ENCODE data around the gene CHSY1. TPM values are rescaled to one million over a fixed set of nuclear protein-coding genes. Genes with fewer than 3 reads are reported as not detected.

The CHSY1 gene
- total and polyA plus RNA-seq, 10 donors: 6.8 to 99.5 (median 52.8) TPM

DNA sequence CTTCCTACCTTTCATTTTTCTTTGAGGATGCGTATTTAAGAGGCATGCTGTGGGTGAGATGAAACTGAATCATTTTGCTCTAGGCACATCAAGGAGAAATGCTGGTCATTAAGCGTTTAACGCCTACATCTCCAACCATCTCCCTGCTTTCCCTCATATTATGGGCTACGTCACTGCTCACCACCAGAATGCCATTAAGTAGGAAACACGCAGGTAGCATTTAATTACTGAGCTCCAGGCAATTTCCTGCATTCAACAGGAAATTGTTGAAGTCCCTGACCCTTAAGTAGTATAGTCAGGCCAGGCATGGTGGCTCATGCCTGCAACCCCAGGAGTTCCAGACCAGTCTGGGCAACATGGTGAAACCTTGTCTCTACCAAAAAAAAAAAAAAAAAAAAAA is 66.1 kb downstream of the CHSY1 start:
- Histone ChIP-seq H3K4me1 (peaks cover 7 to 100% (median 77%) of the 10 kb centered on the region in 6 donors), H3K9me3 (no peaks in the 10 kb centered on the region), H3K27me3 (replicated peaks in 1 of 7) (no peaks in the 10 kb centered on the region), H3K36me3 (peaks cover 0 to 21% (median 0%) of the 10 kb centered on the region in 6 donors), H3K4me3 (no peak overlapping the region), H3K27ac (peak overlapping the region in 3 of 8 donors; percentile 35 to 81 (median 78))
- DNase-seq: no peak
- TF ChIP-seq POLR2A (IDR thresholded peaks at IDR 0.05) (no peak), POLR2AphosphoS5 (IDR thresholded peaks at IDR 0.05) (no peak)
- TF ChIP-seq, protein P1, sequence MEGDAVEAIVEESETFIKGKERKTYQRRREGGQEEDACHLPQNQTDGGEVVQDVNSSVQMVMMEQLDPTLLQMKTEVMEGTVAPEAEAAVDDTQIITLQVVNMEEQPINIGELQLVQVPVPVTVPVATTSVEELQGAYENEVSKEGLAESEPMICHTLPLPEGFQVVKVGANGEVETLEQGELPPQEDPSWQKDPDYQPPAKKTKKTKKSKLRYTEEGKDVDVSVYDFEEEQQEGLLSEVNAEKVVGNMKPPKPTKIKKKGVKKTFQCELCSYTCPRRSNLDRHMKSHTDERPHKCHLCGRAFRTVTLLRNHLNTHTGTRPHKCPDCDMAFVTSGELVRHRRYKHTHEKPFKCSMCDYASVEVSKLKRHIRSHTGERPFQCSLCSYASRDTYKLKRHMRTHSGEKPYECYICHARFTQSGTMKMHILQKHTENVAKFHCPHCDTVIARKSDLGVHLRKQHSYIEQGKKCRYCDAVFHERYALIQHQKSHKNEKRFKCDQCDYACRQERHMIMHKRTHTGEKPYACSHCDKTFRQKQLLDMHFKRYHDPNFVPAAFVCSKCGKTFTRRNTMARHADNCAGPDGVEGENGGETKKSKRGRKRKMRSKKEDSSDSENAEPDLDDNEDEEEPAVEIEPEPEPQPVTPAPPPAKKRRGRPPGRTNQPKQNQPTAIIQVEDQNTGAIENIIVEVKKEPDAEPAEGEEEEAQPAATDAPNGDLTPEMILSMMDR (IDR thresholded peaks at IDR 0.05 in 8 of 11, conservative IDR thresholded peaks at IDR 0.05 in 3 of 11): no peak
- 81 to 88% (median 83%) methylated on average over 5 of the region's 5 CpGs for WGBS, 5 donors
- intact Hi-C loops (cut with DNase I; ENCODE audit: low total_unique reads): loop anchor here (10.0 kb wide), 1 partner anchor 49 kb away; no protein-coding TSS in a partner anchor

DNA sequence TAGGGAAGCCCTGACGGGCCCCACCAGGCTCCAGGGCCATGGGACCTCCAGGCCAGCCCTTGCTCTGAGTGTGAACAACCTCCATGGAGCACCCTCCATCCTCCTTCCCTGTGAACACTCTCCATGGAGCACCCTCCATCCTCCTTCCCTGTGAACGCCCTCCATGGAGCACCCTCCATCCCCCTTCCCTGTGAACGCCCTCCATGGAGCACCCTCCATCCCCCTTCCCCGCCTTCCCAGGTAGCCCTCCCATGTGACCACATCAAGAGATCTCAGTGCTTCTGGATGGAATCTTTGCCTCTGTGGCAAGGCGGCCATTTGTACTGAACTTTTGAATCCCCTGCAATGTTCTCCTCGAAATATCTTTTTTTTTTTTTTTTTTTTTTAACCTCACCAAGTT is 66.5 kb downstream of the CHSY1 start:
- Histone ChIP-seq H3K4me3 (no peak overlapping the region), H3K9me3 (no peaks in the 10 kb centered on the region), H3K4me1 (peaks cover 7 to 100% (median 77%) of the 10 kb centered on the region in 6 donors), H3K27me3 (replicated peaks in 1 of 7) (no peaks in the 10 kb centered on the region), H3K27ac (peak overlapping the region in 3 of 8 donors; percentile 55 to 84 (median 69)), H3K36me3 (peaks cover 0 to 26% (median 0%) of the 10 kb centered on the region in 6 donors)
- WGBS, 5 donors: 84 to 92% (median 91%) methylated on average over 6 of the region's 6 CpGs
- intact Hi-C loops (cut with DNase I; ENCODE audit: low total_unique reads): loop anchor here (10.0 kb wide), 1 partner anchor 49 kb away; no protein-coding TSS in a partner anchor
- DNase-seq: no peak
- TF ChIP-seq, protein P1 (IDR thresholded peaks at IDR 0.05 in 8 of 11, conservative IDR thresholded peaks at IDR 0.05 in 3 of 11): no peak
- no peak for TF ChIP-seq POLR2AphosphoS5 (IDR thresholded peaks at IDR 0.05)
- TF ChIP-seq POLR2A (IDR thresholded peaks at IDR 0.05): no peak

DNA sequence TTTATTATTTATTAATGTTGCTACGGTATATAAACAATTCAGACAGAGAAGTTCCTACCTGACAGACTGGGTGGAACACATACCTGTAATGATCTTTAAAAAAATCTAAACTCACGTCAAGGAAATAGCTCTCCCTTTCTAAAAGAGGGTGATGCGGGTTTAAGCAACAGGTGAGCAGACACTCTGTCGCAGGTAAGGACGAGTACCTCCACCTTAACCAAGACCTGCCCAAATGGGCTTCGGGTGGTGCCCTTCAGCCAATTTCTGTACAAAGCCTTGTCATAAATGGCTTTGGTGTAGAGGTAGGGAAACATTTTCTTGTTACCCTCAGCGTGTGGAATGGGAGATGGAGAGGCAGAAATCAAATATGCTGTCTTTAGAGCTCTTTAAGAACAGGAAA is 67.0 kb downstream of the CHSY1 start:
- peaks cover 7 to 100% (median 77%) of the 10 kb centered on the region in 6 donors for H3K4me1 ChIP-seq

DNA sequence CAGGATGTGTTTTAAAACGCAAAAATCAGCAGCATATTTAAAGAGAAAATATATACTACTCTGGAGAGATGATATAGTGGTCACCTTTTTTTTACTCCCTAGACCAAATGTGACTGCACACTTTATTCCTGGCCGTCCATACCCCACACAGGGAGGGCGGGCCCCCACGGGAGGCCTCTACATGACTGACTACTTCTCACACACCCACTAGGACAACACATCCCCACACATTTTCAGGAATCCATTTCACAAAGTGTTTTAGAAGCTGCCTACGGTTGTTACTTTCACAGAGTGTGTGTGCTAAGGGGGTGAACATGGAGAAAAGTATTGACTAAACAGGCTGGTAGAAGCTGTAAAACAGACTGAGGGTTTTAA is 67.9 kb downstream of the CHSY1 start:
- H3K4me1 ChIP-seq: peaks cover 7 to 100% (median 75%) of the 10 kb centered on the region in 6 donors
- TF ChIP-seq, protein P1 (IDR thresholded peaks at IDR 0.05 in 8 of 11, conservative IDR thresholded peaks at IDR 0.05 in 3 of 11): no peak
- no peak for TF ChIP-seq POLR2A (IDR thresholded peaks at IDR 0.05)
- TF ChIP-seq POLR2AphosphoS5 (IDR thresholded peaks at IDR 0.05): no peak
- peaks cover 0 to 39% (median 0%) of the 10 kb centered on the region in 6 donors for H3K36me3 ChIP-seq
- no peaks in the 10 kb centered on the region for H3K27me3 ChIP-seq (replicated peaks in 1 of 7)
- intact Hi-C loops (cut with DNase I; ENCODE audit: low total_unique reads): loop anchor here (10.0 kb wide), 1 partner anchor 51 kb away; no protein-coding TSS in a partner anchor
- H3K9me3 ChIP-seq: no peaks in the 10 kb centered on the region
- peak overlapping the region; percentile 33 to 84 (median 64) for H3K27ac ChIP-seq
- DNase-seq: no peak
- no peak overlapping the region for H3K4me3 ChIP-seq
- 63 to 69% (median 67%) methylated on average over 5 of the region's 5 CpGs for WGBS, 5 donors

More for the DNA sequence above, 67.0 kb downstream of the CHSY1 start:
- no peaks in the 10 kb centered on the region for H3K9me3 ChIP-seq
- peaks cover 0 to 30% (median 0%) of the 10 kb centered on the region in 6 donors for H3K36me3 ChIP-seq
- TF ChIP-seq, protein P1 (IDR thresholded peaks at IDR 0.05 in 8 of 11, conservative IDR thresholded peaks at IDR 0.05 in 3 of 11): no peak
- no peak for TF ChIP-seq POLR2A (IDR thresholded peaks at IDR 0.05)
- no peak for TF ChIP-seq POLR2AphosphoS5 (IDR thresholded peaks at IDR 0.05)
- intact Hi-C loops (cut with DNase I; ENCODE audit: low total_unique reads): loop anchor here (10.0 kb wide), 1 partner anchor 50 kb away; no protein-coding TSS in a partner anchor
- no peak overlapping the region for H3K4me3 ChIP-seq
- WGBS, 5 donors: 92 to 97% (median 95%) methylated on average over 7 of the region's 7 CpGs
- no peak for DNase-seq
- H3K27ac ChIP-seq: peak overlapping the region in 4 of 8 donors; percentile 55 to 84 (median 73)
- H3K27me3 ChIP-seq (replicated peaks in 1 of 7): no peaks in the 10 kb centered on the region
